Retinal pigment epithelial cell (primary cell): Measurements from ENCODE around the gene PRKN.
"Not testable (repeated sequence)": the region's sequence is repeated elsewhere in the genome, so short reads cannot be mapped to it uniquely, and the experiment has no call there.

Experiments used
- DNase-seq: peaks from one replicate; pipeline ENCODE4 v3.0.0-alpha.2; 2010; ENCODE audit warnings: low read depth
- H3K4me3 ChIP-seq: 2 replicates; pipeline ENCODE4 v1.5.1; 2011; ENCODE audit warnings: mild to moderate bottlenecking, low read length, control low read depth, moderate library complexity
- CTCF ChIP-seq: conservative IDR thresholded peaks from 2 replicates; pipeline ENCODE4 v1.5.1; 2011; ENCODE audit warnings: low read depth, low read length, control low read depth, inconsistent platforms

The PRKN gene

GRCh38 chr6:161336479-161336878, 1391.1 kb downstream of the PRKN start:
- no peak overlapping the region for H3K4me3 ChIP-seq
- no peak for TF ChIP-seq CTCF
- DNase-seq = no peak

- TF ChIP-seq CTCF = no peak
- no peak for DNase-seq
- no peak overlapping the region for H3K4me3 ChIP-seq
Measured at GRCh38 chr6:161333410-161333809, 1394.2 kb downstream of the PRKN start.

GRCh38 chr6:161331402-161332081, 1396.0 kb downstream of the PRKN start:
- not testable (repeated sequence) for DNase-seq, H3K4me3 ChIP-seq

- H3K4me3 ChIP-seq = no peak overlapping the region
- DNase-seq = no peak
- no peak for TF ChIP-seq CTCF
Measured at GRCh38 chr6:161327360-161327953, 1400.1 kb downstream of the PRKN start.

- DNase-seq = no peak
- no peak for TF ChIP-seq CTCF
- H3K4me3 ChIP-seq = no peak overlapping the region
Measured at GRCh38 chr6:161319231-161319630, 1408.3 kb downstream of the PRKN start.

- TF ChIP-seq CTCF = no peak
- peak; percentile 26 for DNase-seq
- no peak overlapping the region for H3K4me3 ChIP-seq
Measured at GRCh38 chr6:161318456-161318855, 1409.1 kb downstream of the PRKN start.

- TF ChIP-seq CTCF = no peak
- DNase-seq = no peak
- no peak overlapping the region for H3K4me3 ChIP-seq
Measured at GRCh38 chr6:161316531-161316930, 1411.0 kb downstream of the PRKN start.

GRCh38 chr6:161315246-161315917, 1412.2 kb downstream of the PRKN start:
- not testable (repeated sequence) for DNase-seq, H3K4me3 ChIP-seq

- not testable (repeated sequence) for H3K4me3 ChIP-seq, DNase-seq
Measured at GRCh38 chr6:161314541-161315245, 1412.9 kb downstream of the PRKN start.
